HG02884 (cell line): Measurements from ENCODE around the gene POMP.
"Not testable (repeated sequence)": the region's sequence is repeated elsewhere in the genome, so short reads cannot be mapped to it uniquely, and the experiment has no call there.

Source experiments
- ATAC-seq: cut with Tn5 transposase; IDR thresholded peaks from one replicate; pipeline ENCODE4 v1.9.1; 2021; ENCODE audit warnings: mild to moderate bottlenecking, moderate library complexity; ENCODE audit not compliant: unreplicated experiment

POMP gene

DNA sequence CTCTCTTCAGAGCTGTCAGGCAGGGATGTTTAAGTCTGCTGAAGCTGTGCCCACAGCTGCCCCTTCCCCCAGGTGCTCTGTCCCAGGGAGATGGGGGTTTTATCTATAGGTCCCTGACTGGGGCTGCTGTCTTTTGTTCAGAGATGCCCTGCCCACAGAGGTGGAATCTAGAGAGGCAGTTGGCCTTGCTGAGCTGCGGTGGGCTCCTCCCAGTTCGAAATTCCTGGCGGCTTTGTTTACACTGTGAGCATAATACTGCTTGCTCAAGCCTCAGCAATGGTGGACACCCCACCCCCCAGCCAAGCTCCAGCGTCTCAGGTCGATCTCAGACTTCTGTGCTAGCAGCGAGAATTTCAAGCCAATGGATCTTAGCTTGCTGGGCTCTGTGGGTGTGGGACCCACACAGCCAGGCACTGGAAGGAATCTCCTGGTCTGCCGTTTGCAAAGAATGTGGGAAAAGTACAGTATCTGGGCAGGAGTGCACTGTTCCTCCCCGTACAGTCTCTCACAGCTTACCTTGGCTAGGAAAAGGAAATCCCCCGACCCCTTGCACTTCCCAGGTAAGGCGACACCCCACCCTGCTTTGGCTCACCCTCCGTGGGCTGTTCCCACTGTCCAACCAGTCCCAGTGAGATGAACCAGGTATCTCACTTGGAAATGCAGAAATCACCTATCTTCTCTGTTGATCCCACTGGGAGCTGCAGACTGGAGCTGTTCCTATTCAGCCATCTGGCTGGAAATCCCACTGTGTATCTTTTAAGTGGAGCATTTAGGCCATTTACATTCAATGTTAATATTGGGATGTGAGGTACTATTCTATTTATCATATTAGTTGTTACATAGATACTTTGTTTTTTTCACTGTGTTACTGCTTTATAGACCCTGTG is 34.9 kb downstream of the POMP start:
- not testable (repeated sequence) for ATAC-seq

DNA sequence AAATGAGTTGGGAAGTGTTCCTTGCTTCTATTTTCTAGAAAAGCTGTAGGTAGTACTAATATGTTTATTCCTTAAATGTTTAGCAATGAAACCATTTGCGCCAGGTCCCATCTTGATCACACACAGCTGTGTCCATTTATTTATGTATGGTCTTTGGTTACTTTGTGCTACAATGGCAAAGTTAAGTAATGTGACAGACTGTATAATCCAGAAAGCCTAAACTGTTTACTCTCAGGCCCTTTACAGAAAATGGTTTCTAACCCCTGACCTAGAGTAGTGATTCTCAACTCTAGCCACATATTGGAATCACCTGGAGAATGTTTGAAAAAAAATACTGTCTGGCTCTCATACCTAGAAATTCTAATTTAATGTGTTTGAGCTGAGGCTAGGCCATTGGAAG is 38.5 kb downstream of the POMP start:
- no peak for ATAC-seq

DNA sequence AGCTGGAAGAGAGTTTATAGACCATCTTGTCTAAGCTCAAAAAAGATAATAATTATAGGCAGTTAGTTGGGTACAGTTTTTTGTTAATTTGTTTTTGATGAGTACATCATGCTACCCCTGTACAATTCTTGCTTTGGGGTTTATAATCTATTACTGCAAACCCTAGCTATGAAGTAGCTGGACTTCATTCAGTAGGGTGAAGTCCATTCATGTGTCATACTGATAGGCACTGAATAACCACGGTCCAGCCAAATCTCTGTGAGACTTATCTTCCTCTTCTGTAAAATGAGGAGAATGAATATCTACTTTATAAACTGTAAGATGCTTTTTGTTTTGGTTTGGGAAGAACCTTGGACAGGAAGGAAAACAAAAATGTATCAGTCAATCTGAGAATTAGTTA is 40.3 kb downstream of the POMP start:
- no peak for ATAC-seq

DNA sequence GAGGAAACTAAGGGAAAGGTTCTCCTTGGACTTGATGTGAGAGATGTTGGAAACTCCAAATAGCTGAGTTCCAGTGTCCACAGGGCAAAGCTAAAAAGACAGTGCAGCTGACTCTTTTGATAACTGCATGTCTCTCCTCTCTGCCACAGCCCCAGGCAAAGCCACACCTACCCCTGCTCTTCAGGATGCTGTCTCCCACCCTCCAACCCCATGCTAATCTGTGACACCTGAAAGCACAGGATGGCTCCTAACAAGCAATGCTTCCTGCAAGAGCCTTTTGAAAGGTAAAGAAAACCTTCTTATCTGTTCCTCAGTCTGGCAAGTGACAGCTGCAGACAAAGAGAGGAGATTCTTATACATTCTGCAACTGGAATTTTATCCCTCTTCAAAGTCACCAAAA is 45.4 kb downstream of the POMP start:
- no peak for ATAC-seq

DNA sequence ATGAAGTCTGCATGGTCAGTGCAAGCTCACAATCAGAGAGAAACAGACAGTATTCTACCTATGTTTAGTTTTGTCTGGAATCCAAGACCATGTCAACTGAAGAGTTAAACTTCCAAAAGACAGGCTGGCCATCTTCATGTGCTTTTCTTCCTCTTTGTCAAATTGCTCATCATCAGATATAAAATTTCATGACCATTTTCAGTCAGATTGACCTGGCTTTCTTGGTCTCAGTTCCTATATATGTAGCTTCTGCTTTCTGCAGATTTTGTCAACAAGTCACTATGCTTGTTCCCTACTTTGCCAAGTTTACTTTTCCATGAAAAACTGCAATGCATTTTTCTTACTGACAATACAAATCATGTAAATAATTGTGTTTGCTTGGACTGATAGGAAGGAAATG is 46.0 kb downstream of the POMP start:
- ATAC-seq = no peak

DNA sequence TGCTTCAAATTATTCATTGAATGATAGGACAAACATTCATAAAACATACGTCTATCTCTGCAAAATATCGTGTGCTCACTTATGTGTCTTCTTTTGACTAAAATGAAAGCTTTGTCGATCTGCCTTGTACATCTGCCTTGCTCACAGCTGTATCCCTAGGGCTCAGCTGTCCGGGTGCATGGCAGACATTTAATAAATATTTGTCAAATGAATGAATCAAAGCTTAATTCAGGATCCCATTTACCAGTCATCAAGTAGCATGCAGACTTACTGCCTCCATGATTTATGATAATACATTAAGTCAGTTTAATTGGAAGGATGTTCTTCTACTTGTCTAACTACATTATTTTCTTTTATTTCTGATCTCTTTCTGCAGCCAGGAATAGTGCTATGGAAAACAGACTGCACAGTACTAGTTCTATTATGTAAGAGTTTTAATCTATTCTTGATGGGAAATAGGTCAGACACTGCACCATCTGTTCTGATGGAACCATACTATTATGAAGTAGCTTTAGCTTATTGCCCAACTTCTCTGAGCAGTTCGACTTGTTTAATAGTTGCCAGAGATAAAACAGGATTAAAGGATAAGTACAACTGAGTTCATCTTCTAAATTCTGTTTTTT is 46.6 kb downstream of the POMP start:
- no peak for ATAC-seq

DNA sequence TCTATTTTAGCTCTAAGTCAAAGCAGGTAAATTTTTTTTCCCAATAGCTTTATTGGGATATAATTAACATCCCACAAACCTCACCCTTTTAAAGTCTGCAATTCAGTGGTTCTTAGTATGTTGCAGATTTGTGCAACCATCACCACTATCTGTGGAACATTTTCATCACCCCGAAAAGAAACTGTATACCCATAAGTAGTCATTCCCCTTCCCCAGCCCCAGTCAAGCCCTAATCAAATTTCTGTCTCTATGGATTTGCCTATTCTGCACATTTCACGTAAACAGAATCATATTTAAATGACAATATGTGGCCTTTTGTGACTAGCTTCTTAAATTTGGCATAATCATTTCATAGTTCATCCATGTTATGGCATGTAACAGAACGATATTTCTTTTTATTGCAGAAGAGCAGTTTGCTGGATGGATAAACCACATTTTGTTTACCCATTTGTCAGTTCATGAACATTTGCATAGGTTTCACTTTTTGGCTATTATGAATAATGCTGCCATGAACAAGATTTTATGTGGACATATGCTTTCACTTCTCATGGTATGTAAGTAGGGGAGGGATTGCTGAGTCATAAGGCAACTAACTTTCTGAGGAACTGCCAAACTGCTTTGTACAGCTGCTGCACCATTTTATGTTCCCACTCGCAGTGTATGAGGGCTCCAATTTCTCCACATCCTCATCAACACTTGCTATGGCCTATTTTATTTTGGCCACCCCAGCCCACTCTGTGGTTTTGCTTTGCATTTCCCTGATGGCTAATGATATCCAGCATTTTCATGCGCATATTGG is 48.9 kb downstream of the POMP start:
- peak; percentile 99 for ATAC-seq

DNA sequence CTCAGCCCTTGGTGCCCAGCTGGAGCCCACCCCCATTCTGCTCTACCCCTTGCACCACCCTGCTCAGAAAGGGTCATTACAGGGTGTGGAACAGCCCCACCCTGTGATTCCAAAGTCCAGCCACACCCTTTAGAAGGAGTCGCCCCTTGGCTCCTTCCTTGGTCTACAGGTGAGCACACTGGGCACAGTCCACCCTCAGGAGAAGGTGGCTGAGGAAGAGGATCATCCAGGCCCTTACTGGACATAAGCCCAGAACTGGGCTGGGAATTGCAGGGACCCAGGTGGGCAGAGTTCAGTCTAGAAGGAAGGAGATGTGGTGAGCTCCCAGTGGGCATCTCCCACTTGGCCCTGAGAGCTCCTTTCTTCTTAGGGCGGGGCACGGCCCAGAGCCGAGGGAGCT is 51.2 kb downstream of the POMP start:
- ATAC-seq = no peak

DNA sequence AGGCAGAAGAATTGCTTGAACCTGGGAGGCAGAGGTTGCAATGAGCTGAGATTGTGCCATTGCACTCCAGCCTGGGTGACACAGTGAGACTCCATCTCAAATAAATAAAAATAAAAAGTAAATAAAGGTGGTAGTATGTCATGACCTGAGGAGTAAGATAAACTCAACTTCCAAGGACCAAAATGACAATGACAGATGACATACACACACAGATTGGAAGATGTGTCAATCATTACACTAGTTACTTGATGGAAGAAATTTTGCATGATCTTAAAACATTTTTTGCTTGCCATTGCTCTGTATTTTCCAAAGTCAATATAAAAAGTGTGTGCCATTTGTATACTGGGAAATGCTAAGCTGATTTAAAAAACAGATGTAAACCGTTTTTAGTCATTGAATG is 55.7 kb downstream of the POMP start:
- ATAC-seq = no peak

DNA sequence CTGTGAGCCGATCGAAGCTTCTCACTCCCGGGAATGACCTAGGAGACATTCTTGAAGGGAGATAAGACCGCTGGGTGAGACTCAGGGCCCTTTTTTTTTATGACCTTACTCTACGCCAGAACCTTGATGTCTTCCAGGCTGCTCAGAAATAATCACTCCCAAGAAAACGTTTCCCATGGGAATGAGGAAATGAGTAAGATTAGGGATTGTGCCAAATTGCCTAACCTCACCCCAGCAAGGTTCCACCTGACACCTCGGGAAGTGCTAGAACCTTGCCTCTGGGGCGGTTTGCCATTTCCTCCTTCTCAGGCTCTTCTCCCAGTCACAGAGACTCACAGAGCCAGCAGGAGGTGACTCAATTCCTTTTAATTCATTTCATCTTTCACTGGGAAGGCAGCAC is 57.6 kb downstream of the POMP start:
- no peak for ATAC-seq

DNA sequence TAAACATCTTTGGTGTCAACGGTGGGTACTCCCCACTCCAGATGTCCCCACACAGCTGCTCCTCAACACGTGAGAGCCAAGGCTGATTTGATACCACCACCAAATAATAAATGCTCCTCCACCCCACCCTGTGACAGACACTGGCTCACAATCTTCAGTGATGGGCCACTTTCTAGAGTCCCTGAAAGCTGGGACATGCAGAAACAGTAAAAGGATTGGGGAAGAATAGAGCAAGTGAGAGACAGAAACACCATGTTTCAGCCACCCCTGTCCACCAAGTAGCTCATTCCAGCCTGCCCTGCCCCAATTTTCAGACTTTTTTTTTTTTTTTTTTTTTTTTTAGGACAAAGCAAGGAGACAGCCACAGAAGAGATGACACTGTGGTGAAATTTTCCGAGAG is 58.2 kb downstream of the POMP start:
- no peak for ATAC-seq

DNA sequence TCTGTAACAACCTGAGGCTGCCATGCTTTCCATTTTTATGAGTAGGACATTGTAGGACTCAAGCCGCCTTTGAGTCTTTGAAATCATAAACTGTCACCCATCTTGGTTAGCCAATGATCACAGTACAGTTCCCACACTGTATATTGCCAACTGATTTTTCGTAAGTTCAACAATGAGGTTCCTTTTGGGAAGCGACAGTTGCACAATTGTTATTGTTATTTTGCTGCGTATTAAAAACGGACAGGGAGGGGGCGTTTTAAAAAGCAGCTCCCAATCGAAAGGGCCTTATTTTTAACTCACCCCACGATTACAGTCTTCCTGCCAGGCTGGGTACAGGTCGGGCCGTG is 59.2 kb downstream of the POMP start:
- no peak for ATAC-seq

DNA sequence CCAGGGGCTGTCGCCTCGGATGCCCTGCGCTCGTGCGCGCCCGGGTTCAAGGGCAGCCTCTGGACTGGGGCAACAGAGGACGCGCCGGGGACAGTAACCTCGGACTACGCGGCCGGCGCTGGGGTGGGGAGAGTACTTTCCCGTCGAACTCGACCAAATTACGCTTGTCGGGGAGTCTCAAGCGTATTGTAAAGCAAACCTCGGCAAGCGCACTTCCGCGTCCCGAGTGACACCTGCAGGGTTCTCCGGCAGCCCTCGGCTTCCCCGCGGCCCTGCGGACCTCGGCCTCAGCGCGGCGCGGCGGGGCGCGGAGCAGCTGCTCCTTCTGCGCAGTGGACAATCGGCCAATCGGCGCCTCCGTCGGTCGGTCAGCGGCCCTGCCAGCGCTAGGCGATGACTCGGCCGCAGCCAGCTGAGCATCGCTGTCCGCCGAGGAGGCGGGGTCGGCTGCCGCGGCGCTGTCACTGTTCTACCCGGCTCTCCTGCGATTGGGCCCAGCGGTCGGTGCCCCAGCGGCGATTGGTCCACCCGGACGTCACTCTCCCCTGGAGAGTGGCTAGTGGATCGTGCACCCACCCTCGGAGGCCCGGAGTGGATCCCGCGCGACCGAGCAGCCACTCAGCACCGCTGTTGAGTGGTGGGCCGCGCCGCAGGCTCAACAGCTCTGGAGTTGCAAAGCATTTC is 59.8 kb downstream of the POMP start, which contains the start of gene SLC46A3:
SLC46A3 (minus strand) TSS at position 428 of the 684 bp plus-strand sequence. CDS start 972 bp downstream, outside the sequence.
- peak; percentile 99 for ATAC-seq

DNA sequence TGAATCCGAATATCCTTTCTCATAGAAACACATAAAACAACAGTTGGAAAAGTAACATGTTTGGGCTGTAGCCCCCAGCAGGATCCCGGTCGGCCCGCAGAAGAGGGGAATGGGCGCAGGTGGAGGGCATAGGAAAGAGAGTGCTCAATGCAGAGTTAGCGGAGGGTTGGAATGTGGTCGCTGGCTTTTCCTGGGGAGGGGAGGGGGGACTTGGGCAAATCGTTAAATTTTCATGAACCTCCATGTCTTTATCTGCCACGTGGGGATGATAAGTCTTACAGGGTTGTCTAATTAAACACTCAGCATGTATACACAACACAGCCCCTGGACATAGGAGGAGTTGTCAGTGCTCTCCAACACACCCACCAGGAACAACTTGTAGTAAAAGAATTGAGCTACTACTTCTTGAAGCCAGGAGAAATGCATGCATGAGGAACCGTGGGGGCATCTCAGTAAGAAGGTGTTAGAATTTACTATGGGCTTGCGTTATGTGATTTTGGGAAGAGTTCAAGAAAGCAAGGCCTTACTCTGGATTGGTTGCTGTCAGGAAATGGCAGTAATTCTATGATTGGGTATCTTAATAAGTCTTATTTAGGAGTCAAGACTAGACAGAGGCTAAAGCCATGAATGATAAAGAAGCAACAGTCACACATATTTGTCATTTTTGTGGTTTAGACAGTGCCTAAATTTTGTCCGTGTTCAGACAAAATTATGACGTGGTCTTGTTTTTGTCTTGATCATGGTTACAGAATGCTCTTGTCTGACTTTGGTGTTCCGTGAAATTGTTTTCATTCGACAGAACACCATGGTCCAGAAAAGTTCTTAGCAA is 60.5 kb downstream of the POMP start:
- ATAC-seq = no peak

DNA sequence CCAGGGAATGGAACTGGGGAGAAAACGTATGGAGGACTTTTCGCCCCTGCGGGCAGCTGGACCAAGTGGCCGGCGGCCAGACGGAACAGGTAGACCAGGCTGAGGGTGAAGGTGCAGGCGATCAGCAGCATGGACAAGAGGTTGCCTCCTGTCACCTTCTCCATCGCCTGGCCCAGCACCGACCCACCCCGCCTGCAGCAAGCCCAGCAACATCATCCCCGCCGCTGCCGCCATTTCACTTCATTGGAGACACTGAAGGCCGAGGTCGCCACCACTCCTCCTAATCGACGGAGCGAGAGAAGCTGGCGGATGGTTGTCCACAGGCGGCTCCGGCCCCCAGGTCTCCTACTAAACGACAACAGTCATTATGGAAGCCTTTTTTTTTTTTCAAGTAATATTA is 64.9 kb downstream of the POMP start:
- no peak for ATAC-seq

DNA sequence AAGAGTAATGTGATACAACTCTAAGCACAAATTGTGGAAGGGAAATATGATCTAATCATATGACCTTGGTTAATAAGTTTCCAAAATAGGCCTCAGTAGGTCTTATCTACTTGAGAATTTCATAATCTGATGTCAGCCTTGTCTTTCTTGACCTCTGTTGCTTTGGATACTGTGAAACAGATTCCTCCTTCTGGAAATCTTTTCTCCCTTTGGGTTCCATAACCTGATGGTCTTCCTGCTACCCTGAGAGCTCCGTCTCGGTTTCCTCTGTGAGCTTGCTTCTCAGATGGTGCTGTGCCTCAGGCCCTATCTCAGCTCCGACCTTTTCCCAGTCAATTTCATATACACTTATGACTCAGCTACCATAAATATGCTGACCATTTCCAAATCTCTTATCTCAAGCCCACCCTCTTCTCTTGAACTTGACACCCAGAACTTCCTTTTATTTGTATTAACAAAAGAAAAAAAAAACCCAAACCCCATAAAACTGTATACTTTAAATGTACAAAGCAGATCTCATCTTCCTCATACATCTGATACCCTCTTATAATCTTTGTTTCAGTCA is 66.2 kb downstream of the POMP start:
- no peak for ATAC-seq
